GM19455 (cell line): ENCODE results near the gene AFAP1L1.
"Not testable (repeated sequence)": the region's sequence is repeated elsewhere in the genome, so short reads cannot be mapped to it uniquely, and the experiment has no call there.

Source experiments
- ATAC-seq: cut with Tn5 transposase; IDR thresholded peaks from one replicate; pipeline ENCODE4 v1.9.1; 2021; ENCODE audit not compliant: unreplicated experiment

Gene AFAP1L1

GRCh38 chr5:149260761-149261160 is 10.9 kb upstream of the AFAP1L1 start:
- no peak for ATAC-seq

DNA sequence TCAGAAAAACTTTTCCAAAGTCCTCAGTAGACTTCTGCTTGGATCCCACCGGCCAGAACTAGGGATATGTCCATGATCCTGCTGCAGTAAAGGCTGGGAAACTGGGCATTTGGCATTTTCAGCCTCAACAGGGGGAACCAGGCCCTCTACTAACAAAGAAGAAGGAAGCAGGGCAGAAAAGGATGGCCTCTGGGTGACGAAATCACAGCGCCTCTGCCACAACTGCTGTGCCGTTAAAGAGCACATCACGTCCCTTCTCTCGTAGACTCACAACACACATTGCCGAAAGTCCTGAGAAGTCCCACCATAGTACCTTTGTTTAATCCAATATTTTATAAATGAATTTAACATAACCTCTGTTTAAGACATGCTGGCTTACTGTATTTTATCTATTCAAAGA is 10.4 kb upstream of the AFAP1L1 start:
- no peak for ATAC-seq

DNA sequence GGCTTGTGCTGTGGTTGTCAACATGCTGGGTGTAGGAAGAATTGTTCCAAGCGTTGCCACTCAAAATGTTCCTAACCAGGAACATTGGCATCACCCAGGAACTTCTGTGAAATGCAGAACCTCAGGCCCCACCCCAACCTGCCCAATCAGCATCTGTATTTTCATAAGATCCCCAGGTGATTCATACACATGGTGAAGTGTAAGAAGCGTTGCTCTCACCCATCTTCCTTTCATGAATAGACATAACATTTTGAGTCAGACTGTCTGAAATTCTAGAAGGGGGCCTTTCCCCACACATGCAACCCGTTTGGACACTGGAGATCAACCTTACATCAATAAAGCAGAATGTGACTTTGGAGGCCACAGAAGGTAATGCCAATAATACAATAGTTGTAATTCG is 9.3 kb upstream of the AFAP1L1 start:
- ATAC-seq: no peak

GRCh38 chr5:149264439-149265067 is 7.1 kb upstream of the AFAP1L1 start:
- peak; percentile 78 for ATAC-seq

DNA sequence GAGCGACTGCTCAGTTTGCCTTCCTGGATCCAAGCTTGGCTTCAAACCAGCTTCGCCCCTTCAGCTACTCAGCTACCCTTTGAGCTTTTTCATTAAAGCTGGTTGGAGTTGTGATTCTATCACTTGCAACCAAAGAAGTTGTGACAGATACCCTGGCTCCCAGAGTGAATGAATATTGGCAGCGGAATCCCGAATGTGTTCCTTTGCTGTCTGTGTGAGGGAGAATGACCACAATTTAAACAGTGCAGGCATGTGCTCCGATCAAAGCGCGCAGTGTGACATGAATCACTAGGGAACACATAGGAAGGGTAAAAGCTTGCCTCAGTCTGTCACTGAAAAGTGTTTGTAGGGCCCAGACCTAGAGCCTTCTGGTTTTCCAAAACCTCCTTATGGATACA is 6.6 kb upstream of the AFAP1L1 start:
- ATAC-seq: no peak

DNA sequence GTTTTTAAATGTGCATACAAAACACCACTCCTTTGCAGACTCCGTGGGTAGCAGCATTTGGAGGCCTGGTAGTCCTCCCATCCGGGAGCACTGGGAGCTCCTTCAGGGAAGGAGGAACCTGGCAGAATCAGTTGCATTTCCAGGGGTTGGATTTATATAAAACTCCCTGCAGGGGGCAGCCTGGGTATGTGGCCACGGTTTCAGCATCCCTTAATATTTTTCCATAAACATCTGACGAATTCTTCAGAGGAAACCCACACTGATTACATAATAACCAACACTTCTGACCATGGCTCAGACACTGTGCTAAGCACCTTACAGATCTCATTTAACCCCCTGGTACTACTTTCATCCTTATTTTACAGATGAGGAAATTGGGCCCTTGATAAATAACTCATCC is 6.1 kb upstream of the AFAP1L1 start:
- ATAC-seq: no peak

- ATAC-seq: no peak
Observed at GRCh38 chr5:149267241-149267973, 4.3 kb upstream of the AFAP1L1 start.

DNA sequence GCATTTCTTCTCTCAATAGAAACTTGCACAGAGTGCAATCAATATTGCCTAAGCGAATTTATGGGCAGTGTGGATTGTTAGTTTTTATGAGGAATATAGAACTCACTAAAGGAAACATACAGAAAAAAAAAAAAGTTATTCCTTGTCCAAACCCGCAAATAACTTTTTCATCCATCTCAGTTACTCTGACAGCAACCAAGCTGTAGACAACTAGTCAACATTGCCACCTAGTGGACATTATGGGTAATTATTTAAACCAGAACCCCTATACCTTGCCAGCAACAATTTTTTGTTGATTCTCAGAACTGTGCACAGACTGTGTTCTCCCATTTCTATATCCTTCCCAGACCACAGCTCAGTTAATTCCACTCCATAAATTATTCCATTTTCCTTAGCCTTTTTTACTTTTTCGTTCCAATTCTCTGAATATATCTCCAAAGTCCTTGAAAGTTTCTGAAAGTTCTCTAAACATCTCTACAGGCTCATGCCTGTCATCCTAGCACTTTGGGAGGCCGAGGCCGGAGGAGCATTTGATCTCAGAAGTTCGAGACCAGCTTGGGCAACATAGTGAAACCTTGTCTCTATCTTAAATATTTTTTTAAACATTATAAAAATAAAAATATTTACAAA is 2.6 kb upstream of the AFAP1L1 start:
- no peak for ATAC-seq

- ATAC-seq: no peak
Observed at GRCh38 chr5:149271195-149271715, 404 bp upstream of the AFAP1L1 start.

- ATAC-seq: not testable (repeated sequence)
Observed at GRCh38 chr5:149272781-149273180, 1.1 kb downstream of the AFAP1L1 start.

- ATAC-seq: no peak
Observed at GRCh38 chr5:149273237-149273636, 1.6 kb downstream of the AFAP1L1 start.

- ATAC-seq: no peak
Observed at GRCh38 chr5:149273950-149274349, 2.3 kb downstream of the AFAP1L1 start.

DNA sequence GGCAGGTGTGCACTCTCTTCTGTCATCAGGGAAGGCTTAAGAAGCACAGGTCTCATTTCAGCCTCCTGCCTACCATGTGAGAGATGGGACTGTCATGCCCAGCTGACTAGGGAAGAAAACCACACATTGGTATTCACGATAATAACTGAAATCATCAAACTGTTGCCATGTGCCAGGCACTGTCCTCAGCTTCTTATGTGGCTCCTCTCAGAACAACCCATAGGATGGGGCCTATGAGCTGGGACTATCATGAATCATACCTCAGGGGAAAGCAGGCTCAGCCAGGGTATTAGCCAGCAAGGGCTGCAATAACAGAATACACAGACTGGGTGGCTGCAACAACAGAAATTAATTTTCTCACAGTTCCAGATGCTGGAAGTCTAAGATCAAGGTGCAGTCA is 3.3 kb downstream of the AFAP1L1 start:
- ATAC-seq: no peak

DNA sequence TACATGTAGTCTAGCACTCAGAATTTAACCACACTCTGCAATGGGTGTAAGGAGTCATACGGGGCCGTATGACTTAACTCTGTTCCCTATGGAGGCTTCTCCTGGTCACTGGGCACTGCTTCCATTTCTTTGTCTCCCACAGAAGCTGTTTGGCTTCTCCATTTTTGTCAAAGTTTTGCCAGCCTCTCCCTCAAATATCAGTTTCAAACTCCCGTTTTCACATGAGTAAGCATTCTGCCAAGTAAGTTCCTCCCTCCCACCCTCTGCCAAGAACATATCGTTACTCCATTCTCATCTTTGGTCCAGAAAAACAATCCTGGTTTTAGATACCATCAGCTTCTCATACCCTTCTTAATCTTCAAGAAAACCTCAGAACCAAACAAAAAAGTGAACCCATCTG is 6.1 kb downstream of the AFAP1L1 start:
- no peak for ATAC-seq

DNA sequence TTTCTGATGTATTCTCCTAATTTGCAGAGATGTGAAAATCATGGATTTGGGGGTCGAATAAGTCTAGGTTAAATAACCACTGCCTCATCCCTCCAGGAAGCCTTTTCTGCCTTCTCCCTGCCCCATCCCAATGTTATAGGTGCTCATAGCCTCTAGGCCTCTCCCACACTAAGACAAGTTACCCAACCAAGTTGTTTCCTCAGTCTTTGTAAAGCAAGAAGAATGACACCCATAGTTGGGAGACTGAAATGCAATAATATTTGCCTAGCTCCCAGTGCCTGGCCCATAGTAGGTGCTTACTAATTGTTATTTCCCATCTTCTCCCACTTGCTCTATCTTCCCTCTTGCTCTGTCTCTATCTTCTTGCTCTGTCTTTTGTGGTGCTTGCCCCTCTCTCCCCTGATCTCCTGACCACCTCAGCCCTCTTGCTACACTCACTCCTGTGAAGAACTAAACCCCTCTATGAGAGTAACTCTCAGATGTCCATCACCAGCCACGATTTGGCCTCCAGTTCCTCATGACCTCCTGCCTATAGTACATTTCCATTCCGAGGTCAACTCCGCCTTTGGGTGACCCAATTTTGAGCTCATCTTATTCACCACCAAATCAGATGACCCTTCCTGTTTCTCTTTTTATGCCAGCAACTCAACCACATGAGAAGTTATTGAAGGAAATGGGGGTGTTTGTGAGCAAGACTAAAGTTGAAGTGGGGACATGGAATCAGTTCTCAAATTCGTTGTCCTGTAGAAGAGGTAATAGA is 7.0 kb downstream of the AFAP1L1 start:
- ATAC-seq: no peak

DNA sequence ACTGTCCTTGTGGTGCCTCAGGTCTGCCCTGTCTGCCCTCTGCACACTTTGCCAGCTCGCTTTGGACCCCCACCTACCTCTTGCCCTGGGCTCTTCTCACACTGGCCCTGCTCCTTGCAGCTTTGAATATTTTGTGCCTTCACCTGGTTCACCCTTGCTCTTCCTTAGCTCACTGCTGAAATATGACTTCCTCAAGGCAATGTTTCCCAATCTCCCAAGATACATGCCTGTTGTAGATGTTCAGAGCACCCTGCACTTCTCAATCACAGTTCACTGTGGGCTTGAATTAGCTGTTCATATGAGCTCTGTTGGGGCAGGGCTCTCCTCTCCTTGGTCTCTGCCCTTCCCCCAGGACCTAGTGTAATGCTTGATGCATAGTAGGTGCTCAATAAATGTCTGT is 8.0 kb downstream of the AFAP1L1 start:
- ATAC-seq: no peak

GRCh38 chr5:149280124-149280523 is 8.5 kb downstream of the AFAP1L1 start:
- ATAC-seq: no peak

- ATAC-seq: no peak
Observed at GRCh38 chr5:149280802-149281201, 9.1 kb downstream of the AFAP1L1 start.

- ATAC-seq: no peak
Observed at GRCh38 chr5:149282027-149282965, 10.6 kb downstream of the AFAP1L1 start.

DNA sequence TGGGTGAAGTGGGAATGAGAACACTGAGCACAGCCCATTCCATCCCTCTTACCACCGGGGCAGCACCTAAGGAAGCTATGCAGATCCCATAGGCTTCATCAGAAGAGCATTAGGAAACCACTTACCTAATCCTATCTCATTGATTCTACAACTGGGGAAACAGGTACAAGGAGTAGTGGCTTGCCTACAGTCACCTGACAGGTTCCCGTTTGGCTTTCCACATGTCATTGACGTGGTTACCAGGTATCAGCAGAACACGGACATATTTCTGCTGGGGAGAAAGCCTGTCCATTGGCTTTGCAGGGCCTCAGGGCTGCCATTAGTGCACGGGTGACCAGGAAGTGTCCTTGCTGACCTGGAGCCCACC is 11.3 kb downstream of the AFAP1L1 start:
- ATAC-seq: no peak
